Activated T-cell treated with anti-CD3 and anti-CD28 coated beads for 24 hours (primary cell): ENCODE measurements around the gene CSF2RB.

ENCODE experiments used
- DNase-seq: peaks from one replicate; pipeline ENCODE4 v3.0.0-alpha.2; 2020; ENCODE audit warnings: low read depth

Gene CSF2RB

DNA sequence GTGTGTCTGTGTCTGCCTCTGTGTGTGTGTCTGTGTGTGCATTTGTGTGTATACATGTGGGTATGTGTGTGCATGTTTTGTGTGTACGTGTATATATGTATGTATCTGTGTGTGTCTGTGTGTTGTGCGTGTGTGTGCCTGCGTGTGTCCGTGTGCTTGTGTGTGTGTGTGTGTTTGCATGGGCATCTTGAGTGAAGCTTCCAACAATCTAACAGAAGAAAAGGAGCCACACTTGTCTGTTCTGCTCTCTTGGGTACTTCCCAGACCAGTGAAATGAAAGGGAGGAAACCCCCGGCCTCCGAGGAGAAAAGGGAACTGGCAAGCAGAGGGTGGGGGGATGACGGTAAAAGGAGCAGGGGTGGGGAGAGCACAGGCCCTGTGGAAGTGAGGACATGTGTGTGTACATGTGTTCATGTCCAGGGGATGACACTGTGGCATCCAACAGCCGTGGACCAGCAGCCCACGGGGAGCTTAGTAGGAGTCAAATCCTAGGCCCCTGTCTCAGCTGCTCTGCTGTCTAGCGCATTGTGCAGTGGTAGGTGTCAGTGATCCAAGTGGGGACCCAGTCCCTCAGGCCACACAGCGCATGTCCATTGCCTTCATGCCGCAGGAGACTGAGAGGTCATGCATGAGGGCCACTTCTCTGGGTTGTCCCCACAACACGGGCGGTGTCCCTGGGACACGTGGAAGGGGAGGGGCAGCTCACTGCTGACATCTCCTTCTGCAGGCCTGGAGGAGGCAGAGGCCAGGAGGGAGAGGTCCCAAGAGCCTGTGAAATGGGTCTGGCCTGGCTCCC lies 8.1 kb downstream of the CSF2RB start:
- no peak for DNase-seq

GRCh38 chr22:36922105-36922608 lies 8.7 kb downstream of the CSF2RB start:
- no peak for DNase-seq

- no peak for DNase-seq
These were observed 9.3 kb downstream of the CSF2RB start for GRCh38 chr22:36922711-36923110.

- no peak for DNase-seq
These were observed 9.8 kb downstream of the CSF2RB start for GRCh38 chr22:36923131-36923788.

DNA sequence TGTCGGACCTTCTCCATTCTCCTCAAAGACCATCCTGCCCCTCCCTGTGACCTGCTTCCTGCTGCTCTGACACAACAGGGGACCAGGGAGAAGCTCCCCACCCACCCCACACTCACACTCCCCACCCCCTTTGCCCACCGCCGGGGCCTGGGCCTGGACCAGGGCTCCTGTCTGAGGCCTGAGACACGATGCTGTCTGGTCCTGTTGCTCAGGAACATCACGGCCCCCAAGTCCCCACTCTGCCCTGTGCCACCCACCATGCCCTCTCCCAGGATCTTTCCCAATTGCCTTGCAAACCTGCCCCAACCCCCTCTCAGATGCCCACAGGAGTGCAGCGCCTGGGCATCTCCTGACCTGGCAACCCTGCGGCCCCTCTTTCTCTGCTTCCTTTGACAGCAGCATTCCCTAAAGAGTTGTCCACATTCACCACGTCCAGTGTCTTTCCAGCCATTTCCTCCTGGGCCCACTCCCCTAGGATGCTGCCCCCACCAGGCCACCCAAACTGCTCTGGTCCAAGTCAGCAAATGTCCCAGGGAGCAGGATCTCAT lies 10.8 kb downstream of the CSF2RB start:
- no peak for DNase-seq

GRCh38 chr22:36925388-36926290 lies 12.2 kb downstream of the CSF2RB start:
- no peak for DNase-seq

DNA sequence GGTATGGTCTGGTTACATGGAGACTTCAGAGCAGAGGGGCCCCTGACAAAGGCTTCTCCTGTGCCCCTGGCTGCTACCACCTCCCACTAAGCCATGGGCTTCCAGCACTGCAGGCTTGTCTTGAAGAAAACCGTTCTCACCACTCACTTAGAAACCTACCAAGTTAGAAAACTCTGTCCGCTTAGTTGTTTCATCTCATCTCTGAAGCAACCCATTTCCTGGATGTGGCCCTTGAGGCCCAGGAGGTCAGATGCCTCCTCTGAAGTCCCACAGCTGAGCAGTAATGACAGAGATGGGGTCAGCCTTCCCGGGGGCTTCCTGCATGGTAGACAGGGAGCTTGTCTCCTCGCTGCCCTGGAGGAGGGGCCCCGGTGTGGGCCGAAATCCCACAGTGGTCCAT lies 12.9 kb downstream of the CSF2RB start:
- DNase-seq = no peak

GRCh38 chr22:36926721-36927435 lies 13.4 kb downstream of the CSF2RB start:
- no peak for DNase-seq

- no peak for DNase-seq
These were observed 14.2 kb downstream of the CSF2RB start for GRCh38 chr22:36927671-36928070.

DNA sequence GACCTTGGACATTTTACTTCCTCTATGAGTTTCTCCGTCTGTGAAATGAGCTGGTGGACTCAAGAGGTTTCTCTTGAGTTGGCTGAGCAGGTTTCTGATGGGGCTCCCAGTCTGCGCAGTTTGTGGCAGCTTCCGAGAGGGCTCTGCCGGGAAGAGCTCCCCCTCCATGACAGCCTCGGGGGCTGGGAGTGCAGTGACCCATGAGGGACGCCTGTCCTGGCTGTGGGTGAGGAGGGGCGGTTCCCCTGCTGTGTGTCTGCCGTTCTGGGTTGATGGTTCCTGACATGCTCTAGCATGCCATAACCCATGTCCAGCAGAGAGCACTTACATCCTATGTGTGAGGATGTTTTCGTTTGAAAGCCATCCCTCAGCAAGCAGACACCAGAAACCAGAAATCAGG lies 14.8 kb downstream of the CSF2RB start:
- no peak for DNase-seq

DNA sequence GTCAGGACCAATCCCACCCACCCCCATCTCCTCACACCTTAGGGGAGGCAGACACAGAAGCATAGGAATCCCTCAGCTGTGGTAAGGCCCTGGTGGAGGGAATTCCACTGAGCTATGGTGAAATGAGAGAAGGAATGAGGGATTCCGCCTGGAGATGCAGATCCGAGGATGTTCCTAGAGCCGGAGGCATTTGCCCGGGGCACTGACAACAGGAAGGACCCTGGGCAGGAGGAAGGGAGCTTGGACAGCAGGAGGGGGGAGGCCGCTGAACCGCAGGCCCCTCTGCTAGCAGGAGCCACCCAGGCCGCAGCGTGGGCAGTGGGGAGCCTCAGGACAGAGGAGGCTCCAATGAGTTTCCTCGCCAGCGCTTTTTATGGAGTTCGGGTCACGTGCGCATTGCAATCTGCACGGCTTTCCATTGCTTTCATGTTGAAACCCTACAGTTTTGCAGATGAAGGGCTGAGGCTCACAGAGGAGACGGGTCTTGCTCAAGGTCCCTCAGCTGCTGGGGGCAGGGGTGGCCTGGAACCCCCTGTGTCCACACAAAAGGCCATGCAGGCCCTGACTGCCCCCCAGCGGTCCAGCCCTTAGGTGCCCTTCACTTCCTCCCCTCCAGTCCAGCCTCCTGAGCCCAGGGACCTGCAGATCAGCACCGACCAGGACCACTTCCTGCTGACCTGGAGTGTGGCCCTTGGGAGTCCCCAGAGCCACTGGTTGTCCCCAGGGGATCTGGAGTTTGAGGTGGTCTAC lies 15.5 kb downstream of the CSF2RB start:
- no peak for DNase-seq

DNA sequence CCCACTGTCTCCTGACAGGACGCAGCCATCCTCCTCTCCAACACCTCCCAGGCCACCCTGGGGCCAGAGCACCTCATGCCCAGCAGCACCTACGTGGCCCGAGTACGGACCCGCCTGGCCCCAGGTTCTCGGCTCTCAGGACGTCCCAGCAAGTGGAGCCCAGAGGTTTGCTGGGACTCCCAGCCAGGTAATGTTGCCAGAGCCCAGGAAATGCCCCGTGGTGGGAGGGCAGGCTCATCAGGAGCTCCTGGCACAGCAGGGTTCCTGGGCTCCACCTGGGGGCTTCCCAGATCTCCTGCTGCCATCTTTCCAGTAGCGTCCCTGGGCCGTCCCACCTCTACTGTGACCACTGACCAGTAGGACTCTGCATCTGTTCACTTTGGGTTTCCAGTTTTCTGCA lies 16.2 kb downstream of the CSF2RB start:
- no peak for DNase-seq

- DNase-seq = no peak
These were observed 16.9 kb downstream of the CSF2RB start for GRCh38 chr22:36930041-36930935.

DNA sequence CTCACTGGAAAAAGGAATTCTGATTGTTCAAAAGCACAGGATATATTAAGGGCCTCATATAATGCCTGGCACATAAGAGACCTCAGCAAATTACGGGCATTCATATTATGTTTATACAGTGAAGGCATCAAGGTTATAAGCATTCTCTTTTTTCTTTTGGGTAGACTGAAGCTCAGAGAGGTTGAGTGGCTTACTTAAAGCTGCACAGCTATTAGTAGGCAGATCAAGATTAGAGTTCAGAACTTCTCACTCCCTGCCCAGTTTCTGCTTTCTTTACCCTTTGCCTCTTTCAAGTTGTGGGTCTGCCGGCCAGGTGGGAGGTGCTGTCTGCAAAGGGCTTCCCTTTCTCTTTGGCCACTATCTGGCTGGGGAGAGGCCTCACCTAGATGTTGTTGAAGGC lies 18.0 kb downstream of the CSF2RB start:
- DNase-seq = no peak

- no peak for DNase-seq
These were observed 20.4 kb downstream of the CSF2RB start for GRCh38 chr22:36933629-36934417.

- DNase-seq = no peak
These were observed 21.2 kb downstream of the CSF2RB start for GRCh38 chr22:36934418-36935312.

DNA sequence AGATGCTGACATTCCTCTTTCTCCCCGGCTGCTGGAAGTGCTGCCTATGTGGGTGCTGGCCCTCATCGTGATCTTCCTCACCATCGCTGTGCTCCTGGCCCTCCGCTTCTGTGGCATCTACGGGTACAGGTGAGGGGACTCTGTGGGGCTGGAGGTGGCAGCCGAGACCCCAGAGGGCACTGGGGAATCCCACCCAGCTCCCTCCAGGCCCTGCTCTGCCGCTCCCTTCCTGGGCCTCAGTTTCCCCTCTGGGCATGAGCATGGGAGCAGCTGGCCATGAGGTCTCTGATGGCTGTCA lies 21.8 kb downstream of the CSF2RB start:
- DNase-seq = no peak

DNA sequence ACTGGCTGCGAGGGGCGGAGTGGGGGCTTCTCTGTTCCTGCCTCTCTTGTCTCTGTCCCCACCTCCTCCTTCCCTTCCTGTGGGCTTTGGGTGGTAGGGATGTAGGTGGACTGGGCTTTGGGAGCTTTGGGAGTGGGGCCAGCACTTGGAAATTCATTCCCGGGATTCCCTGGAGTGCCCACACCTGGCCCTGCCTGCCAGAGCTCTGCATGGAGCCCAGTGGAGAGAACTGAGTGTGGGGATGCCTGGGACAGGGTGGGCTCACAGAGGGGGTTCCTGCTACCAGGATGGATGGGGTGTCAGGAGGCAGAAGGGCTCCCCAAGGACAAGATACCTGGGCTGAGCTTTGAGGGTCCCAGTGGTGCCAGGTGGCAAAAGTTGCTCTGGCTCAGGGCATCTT lies 22.3 kb downstream of the CSF2RB start:
- no peak for DNase-seq
